ENCODE measurements around the gene NACC2. TPM values are rescaled to one million over a fixed set of nuclear protein-coding genes. Genes with fewer than 3 reads are reported as not detected.
A peak's percentile ranks its signal among the peaks of the same experiment; 100 is the strongest.

Gene NACC2
- total and polyA plus RNA-seq, 2 donors (not counting 1 experiment from before 2014, with no cell fraction given): 12.3 to 18.2 TPM

DNA sequence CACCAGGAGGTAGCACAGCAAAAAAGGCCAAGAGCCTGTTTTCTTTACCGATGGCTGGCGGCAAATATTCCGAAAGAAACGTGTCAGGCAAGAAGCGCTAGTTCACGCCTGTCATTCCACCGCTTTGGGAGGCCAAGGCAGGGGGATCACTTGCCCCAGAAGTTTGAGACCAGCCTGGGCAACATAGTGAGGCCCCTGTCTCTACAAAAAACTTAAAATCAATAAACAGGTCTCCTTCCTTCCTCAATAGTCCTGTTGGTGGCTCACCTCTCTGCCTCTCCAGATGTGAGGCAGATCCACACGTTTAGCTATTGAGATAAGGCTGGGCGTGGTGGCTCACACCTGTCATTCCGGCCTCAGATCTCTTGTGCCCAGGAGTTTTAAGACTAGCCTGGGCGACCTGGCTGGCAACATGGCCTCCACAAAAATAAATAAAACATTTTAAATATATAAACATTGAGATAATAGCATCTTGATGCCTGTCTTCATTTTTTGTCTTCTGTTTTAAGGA lies 24.8 kb upstream of the NACC2 start:
- H2AFZ ChIP-seq (ENCODE audit: low read length): no peak overlapping the region
- H3K9me3 ChIP-seq (ENCODE audit: control insufficient read depth, insufficient read depth, low read depth, low read length): no peaks in the 10 kb centered on the region
- H3K27ac ChIP-seq (ENCODE audit: insufficient read depth, low read length): peak overlapping the region; percentile 70
- H3K9ac ChIP-seq (ENCODE audit: insufficient read depth, low read length): peak overlapping the region; percentile 78
- H3K36me3 ChIP-seq (ENCODE audit: control insufficient read depth, insufficient read depth, low read length): peaks cover 6% of the 10 kb centered on the region
- H3K27me3 ChIP-seq (ENCODE audit: control insufficient read depth, insufficient read depth, low read length): no peaks in the 10 kb centered on the region
- DNase-seq (ENCODE audit: low read depth in 2 of 2): no peak
- TF ChIP-seq CTCF (conservative IDR thresholded peaks at IDR 0.05 in 1 of 2, IDR thresholded peaks at IDR 0.05 in 1 of 2; ENCODE audit: low read depth in 1 of 2, low read length in 2 of 2) (no peak), EZH2 (IDR thresholded peaks at IDR 0.05; ENCODE audit: low read length, missing control alignments) (no peak)
- peak overlapping the region; percentile 83 for H3K4me2 ChIP-seq (ENCODE audit: extremely low read depth, insufficient read depth, low read length)
- no peaks in the 10 kb centered on the region for H4K20me1 ChIP-seq (ENCODE audit: control insufficient read depth, extremely low read depth, insufficient read depth, low read length)
- peaks cover 19% of the 10 kb centered on the region for H3K79me2 ChIP-seq (ENCODE audit: control insufficient read depth, insufficient read depth, low read length)
- peak overlapping the region; percentile 23 to 78 (median 62) for H3K4me3 ChIP-seq (replicated peaks in 1 of 4; ENCODE audit: control extremely low read depth in 1 of 4, insufficient read depth in 1 of 4, low read depth in 3 of 4, low read length in 4 of 4)
- peaks cover 6% of the 10 kb centered on the region for H3K4me1 ChIP-seq (ENCODE audit: control insufficient read depth, extremely low read depth, insufficient read depth, low read length)

GRCh38 chr9:136119061-136119882 lies 24.2 kb upstream of the NACC2 start:
- Histone ChIP-seq H3K79me2 (ENCODE audit: control insufficient read depth, insufficient read depth, low read length) (peaks cover 19% of the 10 kb centered on the region), H3K4me3 (replicated peaks in 1 of 4; ENCODE audit: control extremely low read depth in 1 of 4, insufficient read depth in 1 of 4, low read depth in 3 of 4, low read length in 4 of 4) (peak overlapping the region; percentile 23 to 78 (median 62)), H3K9me3 (ENCODE audit: control insufficient read depth, insufficient read depth, low read depth, low read length) (no peaks in the 10 kb centered on the region), H4K20me1 (ENCODE audit: control insufficient read depth, extremely low read depth, insufficient read depth, low read length) (no peaks in the 10 kb centered on the region), H3K9ac (ENCODE audit: insufficient read depth, low read length) (peak overlapping the region; percentile 78), H3K27ac (ENCODE audit: insufficient read depth, low read length) (peak overlapping the region; percentile 70), H2AFZ (ENCODE audit: low read length) (no peak overlapping the region), H3K4me2 (ENCODE audit: extremely low read depth, insufficient read depth, low read length) (peak overlapping the region; percentile 83), H3K4me1 (ENCODE audit: control insufficient read depth, extremely low read depth, insufficient read depth, low read length) (peaks cover 6% of the 10 kb centered on the region), H3K27me3 (ENCODE audit: control insufficient read depth, insufficient read depth, low read length) (no peaks in the 10 kb centered on the region), H3K36me3 (ENCODE audit: control insufficient read depth, insufficient read depth, low read length) (peaks cover 9% of the 10 kb centered on the region)
- DNase-seq (ENCODE audit: low read depth in 2 of 2): peak in 1 of 2 donors; percentile 47
- TF ChIP-seq EZH2 (IDR thresholded peaks at IDR 0.05; ENCODE audit: low read length, missing control alignments) (no peak), CTCF (conservative IDR thresholded peaks at IDR 0.05 in 1 of 2, IDR thresholded peaks at IDR 0.05 in 1 of 2; ENCODE audit: low read depth in 1 of 2, low read length in 2 of 2) (no peak)

DNA sequence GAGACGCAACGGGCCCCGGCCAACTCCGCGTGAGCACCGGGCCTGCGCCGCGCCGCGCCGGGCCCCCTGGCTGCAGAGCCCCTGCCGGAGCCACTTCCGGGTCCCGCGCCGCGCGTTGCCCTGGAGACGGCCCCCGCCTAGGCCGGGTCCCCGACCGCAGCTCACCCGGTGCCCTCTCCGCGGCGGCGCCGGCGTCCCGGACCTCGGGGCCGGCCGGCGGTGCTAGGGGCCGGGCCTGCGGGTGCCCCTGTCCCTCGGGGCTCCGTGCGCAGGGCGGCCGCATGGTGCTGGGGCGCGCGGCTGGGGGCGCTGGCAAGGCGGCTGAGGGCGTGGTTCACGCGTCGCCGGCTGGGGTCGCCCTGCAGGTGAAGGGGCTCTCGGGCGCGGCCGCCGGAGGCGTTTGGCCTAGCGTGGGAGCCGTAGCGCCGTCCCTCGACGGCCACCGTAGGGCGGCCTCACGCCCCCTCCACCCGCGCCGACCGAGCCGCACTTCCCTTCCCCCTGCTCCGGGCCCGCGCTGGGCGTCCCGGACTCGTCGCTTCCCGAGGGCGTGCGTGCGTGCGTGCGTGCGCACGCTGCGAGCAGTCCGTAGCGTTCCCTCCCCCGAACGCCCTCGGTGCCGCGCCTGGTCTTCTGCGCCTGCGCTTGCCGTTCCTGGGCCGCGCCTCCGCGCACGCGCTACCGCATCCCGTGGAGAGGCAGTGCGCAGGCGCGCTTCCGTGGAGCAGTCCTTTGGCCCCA lies 23.4 kb upstream of the NACC2 start, which contains the start of gene TMEM250:
Gene TMEM250, minus strand, starts transcription at position 556 of the 741 bp plus-strand sequence. CDS start 1,975 bp downstream, outside the sequence.
- Histone ChIP-seq H3K4me1 (ENCODE audit: control insufficient read depth, extremely low read depth, insufficient read depth, low read length) (peaks cover 6% of the 10 kb centered on the region), H3K9ac (ENCODE audit: insufficient read depth, low read length) (peak within 1 kb of the TSS; percentile 81), H3K27me3 (ENCODE audit: control insufficient read depth, insufficient read depth, low read length) (no peaks in the 10 kb centered on the region), H3K9me3 (ENCODE audit: control insufficient read depth, insufficient read depth, low read depth, low read length) (no peaks in the 10 kb centered on the region), H3K79me2 (ENCODE audit: control insufficient read depth, insufficient read depth, low read length) (peaks cover 19% of the 10 kb centered on the region), H3K36me3 (ENCODE audit: control insufficient read depth, insufficient read depth, low read length) (peaks cover 9% of the 10 kb centered on the region), H2AFZ (ENCODE audit: low read length) (no peak within 1 kb of the TSS), H3K27ac (ENCODE audit: insufficient read depth, low read length) (peak within 1 kb of the TSS; percentile 70), H3K4me3 (replicated peaks in 1 of 4; ENCODE audit: control extremely low read depth in 1 of 4, insufficient read depth in 1 of 4, low read depth in 3 of 4, low read length in 4 of 4) (peak within 1 kb of the TSS; percentile 56 to 78 (median 62)), H3K4me2 (ENCODE audit: extremely low read depth, insufficient read depth, low read length) (peak within 1 kb of the TSS; percentile 85), H4K20me1 (ENCODE audit: control insufficient read depth, extremely low read depth, insufficient read depth, low read length) (no peaks in the 10 kb centered on the region)
- peak in 1 of 2 donors; percentile 4 for TF ChIP-seq CTCF (conservative IDR thresholded peaks at IDR 0.05 in 1 of 2, IDR thresholded peaks at IDR 0.05 in 1 of 2; ENCODE audit: low read depth in 1 of 2, low read length in 2 of 2)
- TF ChIP-seq EZH2 (IDR thresholded peaks at IDR 0.05; ENCODE audit: low read length, missing control alignments): no peak
- peak; percentile 93 to 96 for DNase-seq (ENCODE audit: low read depth in 2 of 2)

All from fibroblast of lung (primary cell).